MCF 10A (cell line): ENCODE measurements around the gene KCNRG. TPM values are rescaled to one million over a fixed set of nuclear protein-coding genes. Genes with fewer than 3 reads are reported as not detected.

ENCODE experiments used
- BruUV-seq: library from RNA; stranded (reverse); fragments of 400-500 nt; replicated peaks from 2 replicates; lab custom pipeline; 2021; lab: Mats Ljungman, UMichigan
- CTCF ChIA-PET: fragments of 300-600 bp; sonication (Branson Sonifier 250); formaldehyde crosslinking; extraction: SDS; loops from one replicate; lab custom pipeline; 2021; ENCODE audit warnings: antibody characterized with exemption, inconsistent platforms; lab: Yijun Ruan, JAX
- POLR2A ChIA-PET: fragments of 300-600, 350-650 bp; sonication (Branson Sonifier 250); formaldehyde crosslinking; extraction: SDS; loops from one replicate; lab custom pipeline; 2020; ENCODE audit warnings: antibody characterized with exemption, inconsistent platforms; lab: Yijun Ruan, JAX
- DNase-seq: peaks from one replicate; pipeline ENCODE4 v3.0.0-alpha.2; 2018; ENCODE audit not compliant: unreplicated experiment
- H3K27ac Mint-ChIP-seq: one replicate; pipeline ENCODE4 v1.8.0; 2022; ENCODE audit warnings: mild to moderate bottlenecking, low read depth, mixed read lengths; ENCODE audit not compliant: unreplicated experiment
- H3K27me3 Mint-ChIP-seq: one replicate; pipeline ENCODE4 v1.8.0; 2022; ENCODE audit warnings: mixed read lengths; ENCODE audit not compliant: insufficient read depth, unreplicated experiment
- H3K36me3 Mint-ChIP-seq: one replicate; pipeline ENCODE4 v1.8.0; 2022; ENCODE audit warnings: mild to moderate bottlenecking, moderate library complexity, mixed read lengths; ENCODE audit not compliant: insufficient read depth, unreplicated experiment
- H3K4me1 Mint-ChIP-seq: one replicate; pipeline ENCODE4 v1.8.0; 2022; ENCODE audit warnings: mixed read lengths; ENCODE audit not compliant: insufficient read depth, unreplicated experiment
- H3K4me3 Mint-ChIP-seq: one replicate; pipeline ENCODE4 v1.8.0; 2022; ENCODE audit warnings: mild to moderate bottlenecking, moderate library complexity, mixed read lengths; ENCODE audit not compliant: unreplicated experiment
- H3K9me3 Mint-ChIP-seq: one replicate; pipeline ENCODE4 v1.8.0; 2022; ENCODE audit warnings: mixed read lengths; ENCODE audit not compliant: unreplicated experiment
- CTCF ChIP-seq: fragments of 200-600 bp; IDR thresholded peaks from one replicate; pipeline ENCODE4 v1.8.0; 2022; ENCODE audit warnings: antibody characterized with exemption, mild to moderate bottlenecking; ENCODE audit not compliant: unreplicated experiment
- intact Hi-C: fragments of 100-400 bp; cut with micrococcal nuclease; formaldehyde crosslinking; loops from 2 replicates; pipeline ENCODE4 v1.14.1; 2022
- total RNA-seq: library from RNA; stranded (reverse); gene quantifications from 2 replicates; pipeline ENCODE4 v1.2.3, GENCODE V29; 2022

Gene KCNRG
- total RNA-seq, 1 experiment from 2014 or later: 0.28 TPM

- no peak for TF ChIP-seq CTCF
- H3K36me3 Mint-ChIP-seq: peaks cover 78% of the 10 kb centered on the region
- no TSS peak for BruUV-seq
- H3K27me3 Mint-ChIP-seq: no peaks in the 10 kb centered on the region
- H3K27ac Mint-ChIP-seq: peak overlapping the region; percentile 49
- intact Hi-C loops: no loop called here
- DNase-seq: no peak
- H3K9me3 Mint-ChIP-seq: no peaks in the 10 kb centered on the region
- ChIA-PET CTCF (interaction anchor here (1.2 to 1.3 kb wide), 2 partner anchors 18 to 897 kb away, joined by 3 to 4 read pairs; no protein-coding TSS in a partner anchor), POLR2A (interaction anchor here (1.1 to 2.0 kb wide), 2 partner anchors 8 to 18 kb away, joined by 3 to 8 read pairs; partner anchors contain the start of gene TRIM13)
- no peaks in the 10 kb centered on the region for H3K4me1 Mint-ChIP-seq
- H3K4me3 Mint-ChIP-seq: no peak overlapping the region
Measured at GRCh38 chr13:50015750-50016149, 506 bp downstream of the KCNRG start.

- Mint-ChIP-seq H3K4me1 (no peaks in the 10 kb centered on the region), H3K4me3 (no peak overlapping the region), H3K27me3 (no peaks in the 10 kb centered on the region), H3K27ac (no peak overlapping the region), H3K36me3 (peaks cover 76% of the 10 kb centered on the region), H3K9me3 (no peaks in the 10 kb centered on the region)
- intact Hi-C loops: no loop called here
- TSS peak; percentile 8 for BruUV-seq
- no peak for DNase-seq
- CTCF ChIA-PET: interaction anchor here (1.2 kb wide), 1 partner anchor 19 kb away, joined by 3 read pairs; no protein-coding TSS in a partner anchor
- POLR2A ChIA-PET: interaction anchor here (1.2 kb wide), 1 partner anchor 19 kb away, joined by 7 read pairs; the partner anchor contains the start of gene TRIM13
- no peak for TF ChIP-seq CTCF
Measured at GRCh38 chr13:50016444-50016843, 1.2 kb downstream of the KCNRG start.

GRCh38 chr13:50017819-50018218 is 2.6 kb downstream of the KCNRG start:
- Mint-ChIP-seq H3K4me3 (no peak overlapping the region), H3K36me3 (peaks cover 63% of the 10 kb centered on the region), H3K27ac (no peak overlapping the region), H3K27me3 (no peaks in the 10 kb centered on the region), H3K4me1 (no peaks in the 10 kb centered on the region), H3K9me3 (no peaks in the 10 kb centered on the region)
- no peak for DNase-seq
- BruUV-seq: no TSS peak
- ChIA-PET POLR2A (interaction anchor here (1.0 kb wide), 1 partner anchor 32 kb away, joined by 4 read pairs; no protein-coding TSS in a partner anchor), CTCF (interaction anchor here (1.2 kb wide), 1 partner anchor 20 kb away, joined by 3 read pairs; no protein-coding TSS in a partner anchor)
- intact Hi-C loops: no loop called here
- TF ChIP-seq CTCF: no peak

- BruUV-seq: no TSS peak
- CTCF ChIA-PET: no interaction called here
- no peak overlapping the region for H3K4me3 Mint-ChIP-seq
- POLR2A ChIA-PET: interaction anchor here (0.6 to 1.0 kb wide), 3 partner anchors 12 to 48 kb away, joined by 3 to 4 read pairs (median 3); no protein-coding TSS in a partner anchor
- DNase-seq: no peak
- no peak for TF ChIP-seq CTCF
- H3K4me1 Mint-ChIP-seq: peaks cover 6% of the 10 kb centered on the region
- intact Hi-C loops: no loop called here
- H3K36me3 Mint-ChIP-seq: peaks cover 39% of the 10 kb centered on the region
- no peaks in the 10 kb centered on the region for H3K27me3 Mint-ChIP-seq
- H3K27ac Mint-ChIP-seq: peak overlapping the region; percentile 35
- no peaks in the 10 kb centered on the region for H3K9me3 Mint-ChIP-seq
Measured at GRCh38 chr13:50025436-50025835, 10.2 kb downstream of the KCNRG start.
